CD4-positive, alpha-beta T cell treated with Interleukin-21 for 1 hour (primary cell): Measurements from ENCODE around the gene C18orf63.
"Not testable (repeated sequence)": the region's sequence is repeated elsewhere in the genome, so short reads cannot be mapped to it uniquely, and the experiment has no call there.

Source experiments
- DNase-seq: peaks from one replicate; pipeline ENCODE4 v3.0.0-alpha.2; 2020

The C18orf63 gene

GRCh38 chr18:74286856-74287255 is 28.8 kb upstream of the C18orf63 start:
- DNase-seq, result no peak

GRCh38 chr18:74288041-74288440 is 27.6 kb upstream of the C18orf63 start:
- no peak for DNase-seq

- DNase-seq, result no peak
These were observed 26.9 kb upstream of the C18orf63 start for GRCh38 chr18:74288730-74289129.

- DNase-seq, result no peak
These were observed 26.5 kb upstream of the C18orf63 start for GRCh38 chr18:74289137-74289536.

- DNase-seq, result no peak
These were observed 25.6 kb upstream of the C18orf63 start for GRCh38 chr18:74290021-74290420.

GRCh38 chr18:74290794-74291471 is 24.7 kb upstream of the C18orf63 start:
- DNase-seq, result peak; percentile 2

GRCh38 chr18:74291472-74291770 is 24.2 kb upstream of the C18orf63 start:
- no peak for DNase-seq

- DNase-seq, result peak; percentile 99
These were observed 23.7 kb upstream of the C18orf63 start, which contains the start of gene CYB5A for GRCh38 chr18:74291771-74292540. CYB5A (minus strand) TSS chr18:74291963; CDS start chr18:74291875, 88 bp downstream.

GRCh38 chr18:74292541-74292858 is 23.1 kb upstream of the C18orf63 start:
- DNase-seq, result no peak

GRCh38 chr18:74292982-74293381 is 22.7 kb upstream of the C18orf63 start:
- not testable (repeated sequence) for DNase-seq

GRCh38 chr18:74294526-74294925 is 21.1 kb upstream of the C18orf63 start:
- no peak for DNase-seq

- DNase-seq, result no peak
These were observed 16.5 kb upstream of the C18orf63 start for GRCh38 chr18:74299162-74299561.

- no peak for DNase-seq
These were observed 15.9 kb upstream of the C18orf63 start for GRCh38 chr18:74299746-74300145.

GRCh38 chr18:74303306-74303705 is 12.3 kb upstream of the C18orf63 start:
- no peak for DNase-seq

- DNase-seq, result no peak
These were observed 11.7 kb upstream of the C18orf63 start for GRCh38 chr18:74303936-74304335.

GRCh38 chr18:74310411-74310810 is 5.2 kb upstream of the C18orf63 start:
- peak; percentile 14 for DNase-seq

- DNase-seq, result no peak
These were observed 4.6 kb upstream of the C18orf63 start for GRCh38 chr18:74311000-74311399.

GRCh38 chr18:74314759-74315463 is 728 bp upstream of the C18orf63 start:
- DNase-seq, result no peak

- no peak for DNase-seq
These were observed 875 bp downstream of the C18orf63 start for GRCh38 chr18:74316257-74317170.

- DNase-seq, result no peak
These were observed 10.6 kb downstream of the C18orf63 start for GRCh38 chr18:74326231-74326630.

- DNase-seq, result not testable (repeated sequence)
These were observed 11.2 kb downstream of the C18orf63 start for GRCh38 chr18:74326791-74327190.

GRCh38 chr18:74328206-74328605 is 12.6 kb downstream of the C18orf63 start:
- DNase-seq, result no peak

- no peak for DNase-seq
These were observed 14.1 kb downstream of the C18orf63 start for GRCh38 chr18:74329688-74330205.
